ENCODE results near the gene ILKAP. TPM values are rescaled to one million over a fixed set of nuclear protein-coding genes. Genes with fewer than 3 reads are reported as not detected.

ILKAP gene
- total RNA-seq, 1 experiment from 2014 or later, result 55.4 TPM

DNA sequence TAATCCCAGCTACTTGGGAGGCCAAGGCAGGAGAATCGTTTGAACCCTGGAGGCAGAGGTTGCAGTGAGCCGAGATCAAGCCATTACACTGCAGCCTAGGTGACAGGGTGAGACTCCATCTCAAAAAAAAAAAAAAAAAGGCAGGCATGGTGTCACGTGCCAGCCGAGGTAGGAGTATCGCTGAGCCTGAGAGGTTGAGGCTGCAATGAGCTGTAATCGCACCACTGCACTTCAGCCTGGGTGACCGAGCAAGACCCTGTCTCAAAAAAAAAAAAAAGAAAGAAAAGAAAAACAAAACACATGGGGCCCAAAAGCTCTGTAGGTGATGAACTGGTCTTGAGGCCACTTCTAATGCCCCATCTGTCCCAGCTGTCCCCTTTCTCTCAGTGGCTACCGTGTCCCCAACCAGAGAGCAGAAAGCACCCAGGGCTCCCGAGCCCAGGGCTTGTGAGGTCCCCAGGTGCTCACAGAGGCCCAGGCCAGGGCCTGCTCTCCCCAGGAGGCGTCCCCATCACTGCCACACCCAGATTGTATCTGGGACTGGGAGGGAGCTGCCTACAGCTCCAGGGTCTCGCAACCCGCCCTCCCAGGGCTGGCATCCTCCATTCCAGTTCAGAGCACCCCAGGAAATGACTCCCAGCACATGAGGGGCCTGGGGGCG lies 56.5 kb downstream of the ILKAP start:
- Mint-ChIP-seq H3K4me1 (ENCODE audit: low read depth, unreplicated experiment) (peaks cover 17% of the 10 kb centered on the region), H3K27ac (ENCODE audit: unreplicated experiment) (no peak overlapping the region), H3K36me3 (ENCODE audit: insufficient read depth, unreplicated experiment) (no peaks in the 10 kb centered on the region), H3K27me3 (ENCODE audit: unreplicated experiment) (no peaks in the 10 kb centered on the region), H3K4me3 (ENCODE audit: low read depth, unreplicated experiment) (no peak overlapping the region), H3K9me3 (ENCODE audit: low read depth, unreplicated experiment) (no peaks in the 10 kb centered on the region)
- no peak for DNase-seq
- TF ChIP-seq, protein P1, sequence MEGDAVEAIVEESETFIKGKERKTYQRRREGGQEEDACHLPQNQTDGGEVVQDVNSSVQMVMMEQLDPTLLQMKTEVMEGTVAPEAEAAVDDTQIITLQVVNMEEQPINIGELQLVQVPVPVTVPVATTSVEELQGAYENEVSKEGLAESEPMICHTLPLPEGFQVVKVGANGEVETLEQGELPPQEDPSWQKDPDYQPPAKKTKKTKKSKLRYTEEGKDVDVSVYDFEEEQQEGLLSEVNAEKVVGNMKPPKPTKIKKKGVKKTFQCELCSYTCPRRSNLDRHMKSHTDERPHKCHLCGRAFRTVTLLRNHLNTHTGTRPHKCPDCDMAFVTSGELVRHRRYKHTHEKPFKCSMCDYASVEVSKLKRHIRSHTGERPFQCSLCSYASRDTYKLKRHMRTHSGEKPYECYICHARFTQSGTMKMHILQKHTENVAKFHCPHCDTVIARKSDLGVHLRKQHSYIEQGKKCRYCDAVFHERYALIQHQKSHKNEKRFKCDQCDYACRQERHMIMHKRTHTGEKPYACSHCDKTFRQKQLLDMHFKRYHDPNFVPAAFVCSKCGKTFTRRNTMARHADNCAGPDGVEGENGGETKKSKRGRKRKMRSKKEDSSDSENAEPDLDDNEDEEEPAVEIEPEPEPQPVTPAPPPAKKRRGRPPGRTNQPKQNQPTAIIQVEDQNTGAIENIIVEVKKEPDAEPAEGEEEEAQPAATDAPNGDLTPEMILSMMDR (IDR thresholded peaks at IDR 0.05; ENCODE audit: unreplicated experiment), result no peak
- CTCF ChIA-PET, result interaction anchor here (0.5 to 0.6 kb wide), 2 partner anchors 57 to 141 kb away, joined by 3 to 6 read pairs; no protein-coding TSS in a partner anchor
- intact Hi-C loops (cut with micrococcal nuclease; ENCODE audit: unreplicated experiment), result no loop called here
- no TSS peak for BruUV-seq (replicated peaks)

DNA sequence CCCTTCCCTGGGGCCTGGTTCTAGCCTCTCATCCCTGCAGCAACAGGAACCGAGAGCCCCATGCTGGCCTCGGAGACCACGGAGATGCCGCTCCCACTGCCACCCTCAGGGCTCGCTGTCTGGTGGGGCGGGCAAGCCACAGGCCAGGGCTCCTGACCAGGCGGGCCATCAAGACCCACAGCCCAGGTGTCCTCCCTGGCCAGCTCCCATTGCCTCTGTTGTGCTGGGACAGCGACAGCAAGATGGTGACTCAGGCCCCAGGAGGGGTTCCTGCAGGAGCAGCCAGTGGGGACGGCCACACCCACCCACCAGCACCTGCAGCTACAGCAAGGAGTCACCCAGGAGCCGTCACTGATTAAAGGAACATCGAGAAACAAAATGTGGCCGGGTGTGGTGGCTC lies 57.6 kb downstream of the ILKAP start:
- TF ChIP-seq, protein P1 (IDR thresholded peaks at IDR 0.05; ENCODE audit: unreplicated experiment), result no peak
- DNase-seq, result peak; percentile 58
- peaks cover 28% of the 10 kb centered on the region for H3K4me1 Mint-ChIP-seq (ENCODE audit: low read depth, unreplicated experiment)
- CTCF ChIA-PET, result no interaction called here
- no peak overlapping the region for H3K27ac Mint-ChIP-seq (ENCODE audit: unreplicated experiment)
- peaks cover 10% of the 10 kb centered on the region for H3K36me3 Mint-ChIP-seq (ENCODE audit: insufficient read depth, unreplicated experiment)
- BruUV-seq (replicated peaks), result no TSS peak
- no peaks in the 10 kb centered on the region for H3K27me3 Mint-ChIP-seq (ENCODE audit: unreplicated experiment)
- H3K9me3 Mint-ChIP-seq (ENCODE audit: low read depth, unreplicated experiment), result no peaks in the 10 kb centered on the region
- intact Hi-C loops (cut with micrococcal nuclease; ENCODE audit: unreplicated experiment), result no loop called here
- H3K4me3 Mint-ChIP-seq (ENCODE audit: low read depth, unreplicated experiment), result no peak overlapping the region

DNA sequence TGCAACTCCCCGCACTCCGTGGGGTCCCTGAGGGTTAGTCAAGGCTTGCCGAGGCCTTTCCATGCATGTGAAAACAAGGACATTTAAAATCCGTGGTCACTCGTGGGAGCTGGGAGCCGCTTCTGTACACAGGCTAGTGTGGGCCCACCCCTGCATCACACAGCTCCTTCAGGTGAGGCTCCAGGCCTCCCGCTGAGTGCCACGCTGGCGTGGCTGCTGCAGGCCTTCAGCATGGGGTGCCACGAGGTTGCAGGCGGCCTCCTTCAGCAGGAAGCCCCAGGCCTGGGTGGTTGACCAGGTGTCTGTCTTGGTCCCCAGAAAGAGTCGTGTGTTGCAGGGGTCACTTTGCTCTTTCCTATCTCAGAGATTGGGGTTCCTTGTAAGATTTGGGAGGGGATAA lies 58.4 kb downstream of the ILKAP start:
- Mint-ChIP-seq H3K36me3 (ENCODE audit: insufficient read depth, unreplicated experiment) (peaks cover 10% of the 10 kb centered on the region), H3K27ac (ENCODE audit: unreplicated experiment) (no peak overlapping the region), H3K4me3 (ENCODE audit: low read depth, unreplicated experiment) (no peak overlapping the region), H3K9me3 (ENCODE audit: low read depth, unreplicated experiment) (no peaks in the 10 kb centered on the region), H3K4me1 (ENCODE audit: low read depth, unreplicated experiment) (peaks cover 28% of the 10 kb centered on the region), H3K27me3 (ENCODE audit: unreplicated experiment) (no peaks in the 10 kb centered on the region)
- CTCF ChIA-PET, result no interaction called here
- intact Hi-C loops (cut with micrococcal nuclease; ENCODE audit: unreplicated experiment), result no loop called here
- TF ChIP-seq, protein P1 (IDR thresholded peaks at IDR 0.05; ENCODE audit: unreplicated experiment), result no peak
- no peak for DNase-seq
- BruUV-seq (replicated peaks), result no TSS peak

DNA sequence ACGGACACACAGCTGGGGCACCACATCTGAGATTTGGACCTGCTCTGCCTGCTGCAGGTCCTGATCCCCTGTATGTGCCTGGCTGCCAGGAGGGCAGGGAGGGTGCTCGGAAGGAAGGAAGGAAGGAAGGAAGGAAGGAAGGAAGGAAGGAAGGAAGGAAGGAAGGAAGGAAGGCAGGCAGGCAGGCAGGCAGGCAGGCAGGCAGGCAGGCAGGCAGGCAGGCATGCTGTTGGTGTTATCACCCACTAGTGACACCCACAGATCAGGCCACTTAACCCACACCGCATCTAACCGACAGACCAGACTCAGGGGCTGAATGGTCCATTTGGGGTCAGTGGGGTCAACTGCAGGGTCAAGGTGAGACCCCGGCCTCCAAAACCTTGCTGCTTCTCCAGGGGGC lies 59.2 kb downstream of the ILKAP start:
- no peak for DNase-seq
- no peaks in the 10 kb centered on the region for H3K27me3 Mint-ChIP-seq (ENCODE audit: unreplicated experiment)
- no peaks in the 10 kb centered on the region for H3K9me3 Mint-ChIP-seq (ENCODE audit: low read depth, unreplicated experiment)
- intact Hi-C loops (cut with micrococcal nuclease; ENCODE audit: unreplicated experiment), result loop anchor here (5.0 kb wide), 1 partner anchor 82 kb away; the partner anchor contains the start of gene SCLY
- no TSS peak for BruUV-seq (replicated peaks)
- H3K4me3 Mint-ChIP-seq (ENCODE audit: low read depth, unreplicated experiment), result no peak overlapping the region
- H3K36me3 Mint-ChIP-seq (ENCODE audit: insufficient read depth, unreplicated experiment), result peaks cover 10% of the 10 kb centered on the region
- CTCF ChIA-PET, result no interaction called here
- TF ChIP-seq, protein P1 (IDR thresholded peaks at IDR 0.05; ENCODE audit: unreplicated experiment), result no peak
- no peak overlapping the region for H3K27ac Mint-ChIP-seq (ENCODE audit: unreplicated experiment)
- H3K4me1 Mint-ChIP-seq (ENCODE audit: low read depth, unreplicated experiment), result peaks cover 28% of the 10 kb centered on the region
